ENCODE data around the gene ADAMTS13.

Gene ADAMTS13

GRCh38 chr9:133495327-133496293 is 73.4 kb downstream of the ADAMTS13 start:
- no peak for DNase-seq (ENCODE audit: low spot score)
- Histone ChIP-seq H3K27ac (no peak overlapping the region), H3K4me3 (no peak overlapping the region)
- TF ChIP-seq CTCF (IDR thresholded peaks at IDR 0.05): no peak

GRCh38 chr9:133496861-133497842 is 75.0 kb downstream of the ADAMTS13 start:
- no peak for TF ChIP-seq CTCF (IDR thresholded peaks at IDR 0.05)
- no peak overlapping the region for H3K4me3 ChIP-seq
- DNase-seq (ENCODE audit: low spot score): no peak
- no peak overlapping the region for H3K27ac ChIP-seq

- no peak for DNase-seq (ENCODE audit: low spot score)
- no peak overlapping the region for H3K27ac ChIP-seq
- TF ChIP-seq CTCF (IDR thresholded peaks at IDR 0.05): no peak
- no peak overlapping the region for H3K4me3 ChIP-seq
Measured at GRCh38 chr9:133499132-133499891, 77.1 kb downstream of the ADAMTS13 start.

- TF ChIP-seq CTCF (IDR thresholded peaks at IDR 0.05): no peak
- Histone ChIP-seq H3K27ac (no peak overlapping the region), H3K4me3 (no peak overlapping the region)
- no peak for DNase-seq (ENCODE audit: low spot score)
Measured at GRCh38 chr9:133499892-133500270, 77.7 kb downstream of the ADAMTS13 start.

GRCh38 chr9:133502112-133502511 is 79.9 kb downstream of the ADAMTS13 start:
- no peak overlapping the region for H3K4me3 ChIP-seq
- no peak overlapping the region for H3K27ac ChIP-seq
- TF ChIP-seq CTCF (IDR thresholded peaks at IDR 0.05): no peak
- DNase-seq (ENCODE audit: low spot score): no peak

GRCh38 chr9:133505186-133505830 is 83.1 kb downstream of the ADAMTS13 start:
- Histone ChIP-seq H3K4me3 (no peak overlapping the region), H3K27ac (peak overlapping the region in 1 of 2 donors; percentile 78)
- no peak for TF ChIP-seq CTCF (IDR thresholded peaks at IDR 0.05)
- no peak for DNase-seq (ENCODE audit: low spot score)

All from coronary artery (tissue), 2 donors.